Thyroid gland (tissue), 4 donors: Measurements from ENCODE around the gene GTF2H1.

Experiments
- POLR2A ChIP-seq, 2 donors: fragments of 450-650 bp; IDR thresholded peaks; one replicate each; pipeline ENCODE4 v1.6.1; 2017; ENCODE audit warnings: antibody characterized with exemption in 2 of 2, mild to moderate bottlenecking in 2 of 2, moderate library complexity in 1 of 2
- TF ChIP-seq, protein P1 (sequence below), 6 experiments: fragments of 200-600 bp in 3 of 6; fragments of 450-650 bp in 3 of 6; sonication (generic) in 3 of 6; IDR thresholded peaks; one replicate each; pipeline ENCODE4 v1.5.1; 2016 to 2019; ENCODE audit warnings: antibody characterized with exemption in 6 of 6, mild to moderate bottlenecking in 2 of 6, inconsistent platforms in 1 of 6, moderate library complexity in 1 of 6

DNA sequence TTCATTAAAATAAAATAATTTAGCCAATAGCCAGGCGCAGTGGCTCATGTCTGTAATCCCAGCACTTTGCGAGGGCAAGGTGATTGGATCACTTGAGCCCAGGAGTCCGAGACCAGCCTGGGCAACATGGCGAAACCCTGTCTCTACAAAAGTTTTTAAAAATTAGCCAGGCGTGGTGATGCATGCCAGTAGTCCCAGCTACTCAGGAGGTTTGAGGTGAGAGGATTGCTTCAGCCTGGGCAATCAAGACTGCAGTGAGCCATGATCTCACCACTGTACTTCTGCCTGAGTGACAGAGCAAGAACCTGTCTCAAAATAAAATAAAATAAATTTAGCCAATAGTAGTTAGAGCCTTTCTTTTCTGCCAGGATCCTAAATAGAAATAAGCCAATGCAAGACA is 12.7 kb upstream of the GTF2H1 start:
- TF ChIP-seq, protein P1, sequence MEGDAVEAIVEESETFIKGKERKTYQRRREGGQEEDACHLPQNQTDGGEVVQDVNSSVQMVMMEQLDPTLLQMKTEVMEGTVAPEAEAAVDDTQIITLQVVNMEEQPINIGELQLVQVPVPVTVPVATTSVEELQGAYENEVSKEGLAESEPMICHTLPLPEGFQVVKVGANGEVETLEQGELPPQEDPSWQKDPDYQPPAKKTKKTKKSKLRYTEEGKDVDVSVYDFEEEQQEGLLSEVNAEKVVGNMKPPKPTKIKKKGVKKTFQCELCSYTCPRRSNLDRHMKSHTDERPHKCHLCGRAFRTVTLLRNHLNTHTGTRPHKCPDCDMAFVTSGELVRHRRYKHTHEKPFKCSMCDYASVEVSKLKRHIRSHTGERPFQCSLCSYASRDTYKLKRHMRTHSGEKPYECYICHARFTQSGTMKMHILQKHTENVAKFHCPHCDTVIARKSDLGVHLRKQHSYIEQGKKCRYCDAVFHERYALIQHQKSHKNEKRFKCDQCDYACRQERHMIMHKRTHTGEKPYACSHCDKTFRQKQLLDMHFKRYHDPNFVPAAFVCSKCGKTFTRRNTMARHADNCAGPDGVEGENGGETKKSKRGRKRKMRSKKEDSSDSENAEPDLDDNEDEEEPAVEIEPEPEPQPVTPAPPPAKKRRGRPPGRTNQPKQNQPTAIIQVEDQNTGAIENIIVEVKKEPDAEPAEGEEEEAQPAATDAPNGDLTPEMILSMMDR (IDR thresholded peaks at IDR 0.05): no peak
- TF ChIP-seq POLR2A (IDR thresholded peaks at IDR 0.05): no peak
